GM19035 (cell line): ENCODE data around the gene ANGPTL4.
A peak's percentile ranks its signal among the peaks of the same experiment; 100 is the strongest.
"Not testable (repeated sequence)": the region's sequence is repeated elsewhere in the genome, so short reads cannot be mapped to it uniquely, and the experiment has no call there.

ENCODE experiments used
- ATAC-seq: cut with Tn5 transposase; IDR thresholded peaks from one replicate; pipeline ENCODE4 v1.9.1; 2021; ENCODE audit not compliant: unreplicated experiment

Gene ANGPTL4

GRCh38 chr19:8363803-8364771 is at the start of gene ANGPTL4:
Gene ANGPTL4, plus strand, starts transcription at chr19:8364155. Its CDS starts 167 bp downstream, at chr19:8364322.
- ATAC-seq: no peak

- ATAC-seq: not testable (repeated sequence)
Measured at GRCh38 chr19:8314981-8315640, 48.8 kb upstream of the ANGPTL4 start.

- ATAC-seq: no peak
Measured at GRCh38 chr19:8316351-8317125, 47.4 kb upstream of the ANGPTL4 start.

- not testable (repeated sequence) for ATAC-seq
Measured at GRCh38 chr19:8318835-8319234, 45.1 kb upstream of the ANGPTL4 start.

- ATAC-seq: no peak
Measured at GRCh38 chr19:8319807-8320520, 44.0 kb upstream of the ANGPTL4 start.

GRCh38 chr19:8320564-8321066 is 43.3 kb upstream of the ANGPTL4 start:
- ATAC-seq: peak; percentile 22

GRCh38 chr19:8321067-8321985 is 42.6 kb upstream of the ANGPTL4 start, which contains the start of the genes NDUFA7 and RPS28:
Gene NDUFA7, minus strand, starts transcription at chr19:8321375. Its CDS starts 17 bp downstream, at chr19:8321358.
Gene RPS28, plus strand, starts transcription at chr19:8321496. Its CDS starts 35 bp downstream, at chr19:8321531.
- ATAC-seq: peak; percentile 89

GRCh38 chr19:8321986-8322637 is 41.8 kb upstream of the ANGPTL4 start:
- ATAC-seq: no peak

GRCh38 chr19:8322638-8322997 is 41.3 kb upstream of the ANGPTL4 start:
- ATAC-seq: no peak

GRCh38 chr19:8323781-8324185 is 40.2 kb upstream of the ANGPTL4 start:
- no peak for ATAC-seq

GRCh38 chr19:8324186-8325050 is 39.5 kb upstream of the ANGPTL4 start:
- no peak for ATAC-seq

GRCh38 chr19:8325454-8325853 is 38.5 kb upstream of the ANGPTL4 start:
- ATAC-seq: no peak

- no peak for ATAC-seq
Measured at GRCh38 chr19:8329996-8330395, 34.0 kb upstream of the ANGPTL4 start.

- no peak for ATAC-seq
Measured at GRCh38 chr19:8331263-8331845, 32.6 kb upstream of the ANGPTL4 start.

- no peak for ATAC-seq
Measured at GRCh38 chr19:8332976-8333766, 30.8 kb upstream of the ANGPTL4 start.

GRCh38 chr19:8333767-8334457 is 30.0 kb upstream of the ANGPTL4 start:
- no peak for ATAC-seq
